ENCODE results near the gene IFT43.

The IFT43 gene

DNA sequence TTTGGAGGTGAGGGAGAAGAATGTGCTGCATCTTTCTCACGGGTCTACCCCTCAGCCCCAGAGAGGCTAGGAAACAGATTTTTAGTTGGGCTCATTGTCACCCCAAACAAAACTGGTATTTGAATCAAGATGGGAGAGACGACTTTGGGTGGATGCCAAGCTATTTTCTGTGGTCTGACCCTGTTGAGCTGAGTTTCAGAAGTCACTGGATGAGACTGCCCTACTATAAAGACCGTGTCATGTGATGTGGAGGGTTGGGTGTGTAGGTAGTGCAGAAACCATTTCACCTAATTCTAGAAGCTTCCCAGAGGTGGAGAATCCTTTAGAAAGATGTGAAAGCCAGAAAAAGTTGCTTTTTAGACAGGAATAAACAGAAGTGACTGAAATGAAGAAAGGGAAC, 60.2 kb downstream of the IFT43 start:
- TF ChIP-seq, protein P1, sequence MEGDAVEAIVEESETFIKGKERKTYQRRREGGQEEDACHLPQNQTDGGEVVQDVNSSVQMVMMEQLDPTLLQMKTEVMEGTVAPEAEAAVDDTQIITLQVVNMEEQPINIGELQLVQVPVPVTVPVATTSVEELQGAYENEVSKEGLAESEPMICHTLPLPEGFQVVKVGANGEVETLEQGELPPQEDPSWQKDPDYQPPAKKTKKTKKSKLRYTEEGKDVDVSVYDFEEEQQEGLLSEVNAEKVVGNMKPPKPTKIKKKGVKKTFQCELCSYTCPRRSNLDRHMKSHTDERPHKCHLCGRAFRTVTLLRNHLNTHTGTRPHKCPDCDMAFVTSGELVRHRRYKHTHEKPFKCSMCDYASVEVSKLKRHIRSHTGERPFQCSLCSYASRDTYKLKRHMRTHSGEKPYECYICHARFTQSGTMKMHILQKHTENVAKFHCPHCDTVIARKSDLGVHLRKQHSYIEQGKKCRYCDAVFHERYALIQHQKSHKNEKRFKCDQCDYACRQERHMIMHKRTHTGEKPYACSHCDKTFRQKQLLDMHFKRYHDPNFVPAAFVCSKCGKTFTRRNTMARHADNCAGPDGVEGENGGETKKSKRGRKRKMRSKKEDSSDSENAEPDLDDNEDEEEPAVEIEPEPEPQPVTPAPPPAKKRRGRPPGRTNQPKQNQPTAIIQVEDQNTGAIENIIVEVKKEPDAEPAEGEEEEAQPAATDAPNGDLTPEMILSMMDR (conservative IDR thresholded peaks at IDR 0.05; ENCODE audit: control insufficient read depth, insufficient read depth, low read depth, low read length), result no peak
- DNase-seq (ENCODE audit: low read depth), result no peak
- H3K4me3 ChIP-seq (ENCODE audit: control insufficient read depth, low read depth, low read length), result no peak overlapping the region

DNA sequence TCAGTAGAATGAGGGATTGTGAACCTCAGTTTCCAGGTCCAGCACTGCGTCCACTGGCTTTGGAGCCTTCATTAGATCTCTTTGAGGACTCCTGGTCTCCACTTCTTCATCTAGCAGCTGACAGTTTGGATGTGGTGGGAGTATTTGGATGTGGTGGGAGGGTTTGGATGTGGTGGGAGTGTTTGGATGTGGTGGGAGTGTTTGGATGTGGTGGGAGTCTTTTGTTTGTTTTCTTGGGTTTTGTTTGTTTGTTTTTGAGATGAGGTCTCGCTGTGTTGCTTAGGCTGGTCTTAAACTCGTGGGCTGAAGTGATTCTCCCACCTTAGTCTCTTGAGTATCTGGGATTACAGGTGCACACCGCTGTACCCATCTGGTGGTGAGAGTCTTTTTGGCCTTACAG, 64.7 kb downstream of the IFT43 start:
- TF ChIP-seq, protein P1 (conservative IDR thresholded peaks at IDR 0.05; ENCODE audit: control insufficient read depth, insufficient read depth, low read depth, low read length), result no peak
- H3K4me3 ChIP-seq (ENCODE audit: control insufficient read depth, low read depth, low read length), result no peak overlapping the region

DNA sequence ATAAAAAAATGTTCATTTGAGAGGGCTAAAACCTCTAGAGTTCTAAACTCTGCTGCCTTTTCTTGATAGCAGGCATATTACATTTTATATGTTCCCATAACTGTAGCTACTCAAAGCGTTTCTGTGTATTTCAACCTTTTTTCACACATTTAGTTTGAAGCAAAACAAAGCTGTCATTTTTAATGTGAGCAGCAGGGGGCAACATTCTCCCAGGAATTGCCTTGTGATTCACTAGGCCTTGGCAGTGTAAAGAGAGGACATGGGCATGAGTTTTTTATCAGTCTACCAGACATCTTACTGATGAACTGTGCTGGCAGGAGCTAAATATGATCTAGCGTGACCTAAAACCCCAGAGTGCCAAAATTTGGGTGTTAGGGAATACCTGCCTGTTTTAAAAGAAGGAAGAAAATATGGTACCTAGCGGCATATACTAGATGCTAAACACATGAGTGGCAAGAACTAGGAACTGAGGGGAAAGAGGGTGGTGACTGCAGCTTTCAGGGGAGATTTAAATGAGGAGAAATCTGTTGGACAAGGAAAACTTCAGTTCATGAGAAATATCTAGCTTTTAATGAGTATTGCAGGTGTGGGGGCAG, 65.3 kb downstream of the IFT43 start:
- TF ChIP-seq, protein P1 (conservative IDR thresholded peaks at IDR 0.05; ENCODE audit: control insufficient read depth, insufficient read depth, low read depth, low read length), result peak; percentile 75
- H3K4me3 ChIP-seq (ENCODE audit: control insufficient read depth, low read depth, low read length), result no peak overlapping the region
- DNase-seq (ENCODE audit: low read depth), result peak; percentile 68

More for the DNA sequence above, 64.7 kb downstream of the IFT43 start:
- no peak for DNase-seq (ENCODE audit: low read depth)

DNA sequence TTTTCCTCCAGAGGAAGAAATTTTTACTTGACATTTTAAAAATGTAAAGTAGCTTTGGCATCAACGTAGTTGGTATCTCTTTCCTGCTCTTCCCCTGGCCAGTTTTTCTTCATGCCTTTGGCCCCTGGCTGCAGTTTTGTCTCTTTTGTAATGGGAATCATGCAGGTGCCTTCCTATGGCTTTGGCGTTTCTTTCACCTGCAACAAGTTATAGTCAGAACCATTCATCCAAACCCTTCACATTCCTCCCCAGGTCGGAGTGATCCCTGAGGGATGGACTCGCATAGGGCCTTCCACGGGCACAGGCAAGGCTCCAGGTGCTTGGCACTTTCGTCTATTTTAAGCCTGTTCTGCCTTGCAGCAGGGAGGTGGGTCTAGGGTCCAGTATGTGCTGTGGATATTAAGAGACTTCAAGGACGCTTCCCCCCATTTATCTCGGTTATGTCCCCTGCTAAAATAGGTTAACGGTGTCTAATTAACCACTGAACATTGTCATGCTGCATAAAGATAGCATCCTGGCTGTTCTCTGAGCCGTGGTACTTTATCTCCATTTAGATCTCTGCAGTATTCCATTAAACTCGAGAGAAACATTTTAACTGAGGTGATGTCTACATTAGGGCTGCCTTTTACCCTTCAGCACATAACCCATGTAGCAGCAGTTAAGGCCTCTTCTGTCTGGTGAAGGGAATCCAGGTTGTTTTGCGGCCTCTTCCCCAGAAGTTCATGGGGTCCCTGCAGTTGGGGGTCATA, 66.3 kb downstream of the IFT43 start:
- no peak overlapping the region for H3K4me3 ChIP-seq (ENCODE audit: control insufficient read depth, low read depth, low read length)
- DNase-seq (ENCODE audit: low read depth), result no peak
- TF ChIP-seq, protein P1 (conservative IDR thresholded peaks at IDR 0.05; ENCODE audit: control insufficient read depth, insufficient read depth, low read depth, low read length), result no peak

DNA sequence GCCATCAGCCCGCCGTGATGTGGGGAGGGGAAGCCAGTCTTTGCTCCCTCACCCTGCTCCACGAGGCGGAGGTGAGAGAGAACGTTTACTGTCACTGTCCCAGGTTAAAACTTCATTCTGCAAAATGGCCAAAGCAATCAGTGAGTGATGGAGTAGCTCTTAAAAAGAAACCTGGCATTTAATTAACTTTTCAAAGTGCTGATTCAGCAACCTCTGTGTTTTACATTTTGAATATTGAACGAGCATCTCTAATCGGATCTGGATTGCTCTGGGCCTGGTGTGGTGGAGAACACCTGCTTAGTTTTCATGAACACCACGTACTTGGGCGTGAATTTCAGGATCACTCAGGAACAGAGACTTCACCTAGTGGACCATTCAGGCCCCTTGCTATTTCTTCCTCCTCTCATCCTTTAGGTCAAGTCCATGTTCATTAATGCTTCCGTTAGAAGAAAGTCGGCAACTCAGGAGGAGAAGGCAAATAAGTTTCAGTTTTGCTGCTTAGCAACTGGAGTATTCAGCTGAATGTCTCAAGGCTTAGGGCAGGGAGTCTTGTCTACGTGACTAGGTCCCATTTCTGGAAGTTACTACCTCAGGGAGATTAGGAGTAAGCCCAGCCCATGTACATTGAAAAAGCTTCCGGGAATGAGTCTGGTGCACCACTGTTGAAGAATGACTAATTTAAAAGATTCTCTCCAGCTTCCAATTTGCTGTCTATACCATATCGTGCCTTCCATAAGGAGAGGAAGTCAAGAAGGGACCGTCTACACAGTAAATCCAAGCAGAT, 68.2 kb downstream of the IFT43 start:
- no peak for DNase-seq (ENCODE audit: low read depth)

DNA sequence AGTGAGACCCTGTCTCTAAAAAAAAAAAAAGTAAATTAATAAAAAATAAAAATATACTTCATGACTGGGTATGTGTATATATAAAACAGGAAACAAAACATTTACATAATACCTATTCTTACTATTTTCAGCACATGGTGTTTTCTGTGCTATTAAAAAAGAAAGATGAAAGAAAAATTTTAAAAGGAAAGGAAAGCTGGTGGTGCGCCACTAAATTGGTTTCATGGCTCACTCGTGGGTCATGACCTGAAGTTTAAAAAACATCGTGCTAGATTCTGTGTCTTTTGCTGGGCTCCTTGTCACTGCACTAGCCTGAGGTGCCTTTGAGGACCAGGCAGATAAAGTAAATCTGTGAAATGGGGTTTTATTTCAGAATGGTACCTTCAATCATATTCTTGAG, 69.8 kb downstream of the IFT43 start:
- DNase-seq (ENCODE audit: low read depth), result no peak
- no peak overlapping the region for H3K4me3 ChIP-seq (ENCODE audit: control insufficient read depth, low read depth, low read length)
- TF ChIP-seq, protein P1 (conservative IDR thresholded peaks at IDR 0.05; ENCODE audit: control insufficient read depth, insufficient read depth, low read depth, low read length), result no peak

More for the DNA sequence above, 68.2 kb downstream of the IFT43 start:
- H3K4me3 ChIP-seq (ENCODE audit: control insufficient read depth, low read depth, low read length), result no peak overlapping the region
- TF ChIP-seq, protein P1 (conservative IDR thresholded peaks at IDR 0.05; ENCODE audit: control insufficient read depth, insufficient read depth, low read depth, low read length), result no peak
